Brain microvascular endothelial cell (primary cell): ENCODE data around the gene EDN1.
A peak's percentile ranks its signal among the peaks of the same experiment; 100 is the strongest.

Source experiments
- DNase-seq: peaks from one replicate; pipeline ENCODE4 v3.0.0-alpha.2; 2020
- H3K27ac ChIP-seq: fragments of 250-450 bp; sonication (Bioruptor Pico); 2 replicates; pipeline ENCODE4 v1.5.1; 2020; ENCODE audit warnings: mild to moderate bottlenecking, moderate library complexity
- H3K27me3 ChIP-seq: fragments of 250-450 bp; sonication (Bioruptor Pico); replicated peaks from 2 replicates; pipeline ENCODE4 v1.5.1; 2020; ENCODE audit warnings: mild to moderate bottlenecking
- H3K36me3 ChIP-seq: fragments of 250-450 bp; sonication (Bioruptor Pico); replicated peaks from 2 replicates; pipeline ENCODE4 v1.5.1; 2020; ENCODE audit warnings: mild to moderate bottlenecking
- H3K4me3 ChIP-seq: 2 replicates; pipeline ENCODE4 v1.5.1; 2011; ENCODE audit warnings: low read depth, mild to moderate bottlenecking, control low read depth, low read length, moderate library complexity
- in situ Hi-C: cut with HindIII; loops from 2 replicates; pipeline ENCODE4 v1.10.0; 2017; ENCODE audit warnings: low sequenced_read_pairs, low pct_ligation_motif_present
- TF ChIP-seq, protein P1 (sequence below): IDR thresholded peaks from 2 replicates; pipeline ENCODE4 v1.5.1; 2011; ENCODE audit warnings: low read depth, mild to moderate bottlenecking, moderate library complexity, low read length, control low read depth, inconsistent platforms; ENCODE audit errors: missing control alignments

EDN1 gene

DNA sequence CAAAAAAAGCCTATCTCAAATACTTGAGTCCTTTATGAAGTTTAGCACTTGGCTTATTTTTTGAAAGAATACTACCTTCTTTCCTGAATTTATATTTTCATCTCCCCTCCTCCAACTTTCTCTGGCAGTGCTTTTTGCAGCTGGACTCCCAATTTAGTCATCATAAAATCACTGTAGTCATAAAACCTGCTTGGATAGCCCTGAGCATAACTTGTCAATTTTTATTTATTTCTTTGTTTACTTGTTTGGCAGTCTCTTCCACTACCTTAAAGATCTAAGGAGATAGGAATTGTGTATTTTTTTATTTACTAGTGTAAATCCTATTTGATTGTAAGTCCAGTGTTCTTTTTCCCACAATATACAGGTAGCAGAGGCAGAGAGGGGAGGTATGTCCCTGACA lies 11.2 kb upstream of the EDN1 start:
- H3K27me3 ChIP-seq: no peaks in the 10 kb centered on the region
- no peak for DNase-seq
- no peaks in the 10 kb centered on the region for H3K36me3 ChIP-seq
- no peak overlapping the region for H3K27ac ChIP-seq
- in situ Hi-C loops: loop anchor here (25.0 kb wide), 1 partner anchor 333 kb away; no protein-coding TSS in a partner anchor
- no peak overlapping the region for H3K4me3 ChIP-seq
- TF ChIP-seq, protein P1, sequence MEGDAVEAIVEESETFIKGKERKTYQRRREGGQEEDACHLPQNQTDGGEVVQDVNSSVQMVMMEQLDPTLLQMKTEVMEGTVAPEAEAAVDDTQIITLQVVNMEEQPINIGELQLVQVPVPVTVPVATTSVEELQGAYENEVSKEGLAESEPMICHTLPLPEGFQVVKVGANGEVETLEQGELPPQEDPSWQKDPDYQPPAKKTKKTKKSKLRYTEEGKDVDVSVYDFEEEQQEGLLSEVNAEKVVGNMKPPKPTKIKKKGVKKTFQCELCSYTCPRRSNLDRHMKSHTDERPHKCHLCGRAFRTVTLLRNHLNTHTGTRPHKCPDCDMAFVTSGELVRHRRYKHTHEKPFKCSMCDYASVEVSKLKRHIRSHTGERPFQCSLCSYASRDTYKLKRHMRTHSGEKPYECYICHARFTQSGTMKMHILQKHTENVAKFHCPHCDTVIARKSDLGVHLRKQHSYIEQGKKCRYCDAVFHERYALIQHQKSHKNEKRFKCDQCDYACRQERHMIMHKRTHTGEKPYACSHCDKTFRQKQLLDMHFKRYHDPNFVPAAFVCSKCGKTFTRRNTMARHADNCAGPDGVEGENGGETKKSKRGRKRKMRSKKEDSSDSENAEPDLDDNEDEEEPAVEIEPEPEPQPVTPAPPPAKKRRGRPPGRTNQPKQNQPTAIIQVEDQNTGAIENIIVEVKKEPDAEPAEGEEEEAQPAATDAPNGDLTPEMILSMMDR: no peak

DNA sequence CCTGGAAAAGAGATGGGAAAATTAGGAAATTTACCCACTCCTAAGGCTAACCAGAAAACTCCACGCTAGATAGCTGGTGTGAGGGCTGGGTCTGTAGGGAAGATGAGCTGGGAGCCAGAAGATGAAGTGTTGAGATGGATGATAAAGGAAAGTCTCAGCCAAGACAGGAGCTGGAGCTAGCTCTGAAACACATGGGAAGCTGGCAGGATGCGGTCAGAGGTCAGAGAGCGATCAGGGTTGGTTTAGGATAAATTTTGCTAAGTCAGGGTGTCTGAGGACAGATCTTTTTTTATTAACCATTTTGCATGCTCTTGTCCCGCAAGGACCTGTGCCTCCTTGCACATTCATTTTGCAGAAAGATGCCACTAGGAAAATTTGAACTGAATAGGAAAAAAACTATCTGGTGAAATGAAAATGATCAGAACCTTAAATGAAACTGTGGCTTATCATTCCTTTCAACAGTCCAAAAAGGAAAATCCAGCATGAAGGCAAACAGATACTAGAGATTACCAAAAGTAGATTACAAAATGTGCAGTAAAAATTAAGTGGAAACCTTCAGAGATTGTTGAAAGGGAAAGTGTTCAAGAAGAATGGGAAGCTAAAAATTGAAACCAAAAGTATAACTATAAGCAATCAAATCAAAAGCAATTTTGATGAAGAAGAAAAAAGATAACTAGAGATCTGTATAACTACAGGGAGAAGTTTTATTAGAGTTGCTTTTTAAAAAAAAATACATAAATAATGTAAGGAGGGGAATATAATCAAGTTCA lies 10.7 kb upstream of the EDN1 start:
- H3K27ac ChIP-seq: no peak overlapping the region
- H3K36me3 ChIP-seq: no peaks in the 10 kb centered on the region
- TF ChIP-seq, protein P1: no peak
- no peak overlapping the region for H3K4me3 ChIP-seq
- in situ Hi-C loops: loop anchor here (25.0 kb wide), 1 partner anchor 333 kb away; no protein-coding TSS in a partner anchor
- DNase-seq: no peak
- no peaks in the 10 kb centered on the region for H3K27me3 ChIP-seq

DNA sequence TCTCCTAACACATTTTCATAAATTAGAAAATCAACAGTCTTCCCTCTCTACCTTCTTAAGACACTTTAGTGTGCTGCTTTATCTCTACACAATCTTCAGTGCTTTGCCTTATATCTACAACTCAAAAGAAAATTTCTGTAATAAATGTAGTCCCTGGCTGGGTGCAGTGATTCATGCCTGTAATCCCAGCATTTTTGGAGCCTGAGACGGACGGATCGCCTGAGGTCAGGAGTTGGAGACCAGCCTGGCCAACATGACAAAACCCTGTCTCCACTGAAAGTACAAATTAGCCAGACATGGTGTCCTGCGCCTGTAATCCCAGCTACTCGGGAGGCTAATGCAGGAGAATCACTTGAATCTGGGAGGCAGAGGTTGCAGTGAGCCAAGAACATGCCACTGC lies 9.7 kb upstream of the EDN1 start:
- peak overlapping the region; percentile 11 for H3K27ac ChIP-seq

DNA sequence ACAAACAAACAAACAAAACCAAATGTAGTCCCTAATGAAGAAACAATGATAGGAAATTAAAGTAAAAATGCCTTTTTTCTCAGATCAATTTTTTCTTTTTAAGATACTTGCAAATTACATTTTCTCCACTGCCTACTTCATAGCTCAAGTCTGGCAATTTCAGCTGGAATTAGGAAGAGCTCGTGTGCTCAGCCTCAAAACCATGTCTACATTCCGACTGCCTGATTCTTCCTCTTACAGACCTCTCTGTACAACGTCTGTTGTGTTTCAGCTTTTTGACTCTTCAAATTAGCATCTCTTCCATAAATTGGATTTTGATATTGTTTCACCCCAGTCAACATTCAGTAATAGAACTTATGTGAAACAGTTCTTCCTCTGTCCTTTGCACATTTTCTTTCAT lies 9.3 kb upstream of the EDN1 start:
- H3K4me3 ChIP-seq: no peak overlapping the region
- no peaks in the 10 kb centered on the region for H3K36me3 ChIP-seq
- in situ Hi-C loops: loop anchor here (25.0 kb wide), 1 partner anchor 331 kb away; no protein-coding TSS in a partner anchor
- H3K27me3 ChIP-seq: no peaks in the 10 kb centered on the region
- TF ChIP-seq, protein P1: no peak
- DNase-seq: no peak
- peak overlapping the region; percentile 11 for H3K27ac ChIP-seq

More for the DNA sequence above, 9.7 kb upstream of the EDN1 start:
- Histone ChIP-seq H3K27me3 (no peaks in the 10 kb centered on the region), H3K4me3 (no peak overlapping the region), H3K36me3 (no peaks in the 10 kb centered on the region)
- in situ Hi-C loops: loop anchor here (25.0 kb wide), 1 partner anchor 332 kb away; no protein-coding TSS in a partner anchor
- DNase-seq: peak; percentile 76
- TF ChIP-seq, protein P1: no peak

DNA sequence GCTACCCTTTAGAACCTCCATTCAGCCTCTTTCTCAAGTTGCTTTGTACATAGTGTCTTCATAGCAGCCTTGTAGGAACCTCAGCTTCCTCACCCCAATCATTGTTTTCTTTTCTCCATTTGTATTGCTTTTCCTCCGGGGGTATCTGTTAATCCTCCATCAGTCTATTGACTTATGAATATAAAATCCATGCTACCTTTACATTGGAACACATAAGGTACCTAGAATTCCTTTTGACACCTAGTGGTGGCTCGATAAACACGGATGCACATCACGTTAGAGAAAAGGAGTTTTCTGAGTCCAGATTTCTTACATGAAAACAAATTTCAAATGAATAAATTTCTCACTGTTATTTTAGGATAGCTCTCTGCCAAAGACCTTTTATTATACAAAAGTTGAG lies 6.3 kb upstream of the EDN1 start:
- in situ Hi-C loops: loop anchor here (25.0 kb wide), 1 partner anchor 328 kb away; no protein-coding TSS in a partner anchor
- TF ChIP-seq, protein P1: no peak

More for the DNA sequence above, 6.3 kb upstream of the EDN1 start:
- no peaks in the 10 kb centered on the region for H3K36me3 ChIP-seq
- no peak overlapping the region for H3K27ac ChIP-seq
- no peak overlapping the region for H3K4me3 ChIP-seq
- DNase-seq: no peak
- H3K27me3 ChIP-seq: no peaks in the 10 kb centered on the region
